K562 (cell line): ENCODE results near the gene PFN3. TPM values are rescaled to one million over a fixed set of nuclear protein-coding genes. Genes with fewer than 3 reads are reported as not detected.

Experiments used
- CHD4 ChIP-seq: fragments of 200-600 bp; sonication (generic); IDR thresholded peaks from 3 replicates; pipeline ENCODE4 v1.6.1; 2012; ENCODE audit warnings: low read depth, mild to moderate bottlenecking, mixed read lengths, low read length, inconsistent platforms; ENCODE audit not compliant: insufficient read depth, insufficient replicate concordance, poor library complexity, severe bottlenecking
- HDAC6 ChIP-seq: IDR thresholded peaks from 2 replicates; pipeline ENCODE4 v1.6.1; 2012; ENCODE audit warnings: low read depth, mild to moderate bottlenecking, control low read depth, inconsistent platforms, low read length, moderate library complexity
- KLF16 ChIP-seq: IDR thresholded peaks from 2 replicates; pipeline ENCODE4 v1.6.1; 2016; ENCODE audit warnings: antibody characterized with exemption
- PRDM10 ChIP-seq: fragments of 450-650 bp; IDR thresholded peaks from 2 replicates; pipeline ENCODE4 v1.6.1; 2018; ENCODE audit not compliant: partially characterized antibody
- SIX5 ChIP-seq, 2 experiments: IDR thresholded peaks; 2 replicates each; pipeline ENCODE4 v1.6.1; 2011; ENCODE audit warnings: low read length in 2 of 2, borderline replicate concordance in 1 of 2, low read depth in 1 of 2, mild to moderate bottlenecking in 1 of 2, moderate library complexity in 1 of 2; ENCODE audit not compliant: insufficient read depth in 1 of 2
- WHSC1 ChIP-seq: IDR thresholded peaks from one replicate; pipeline ENCODE4 v1.6.1; 2012; ENCODE audit warnings: low read length, control low read depth, inconsistent platforms
- ZNF282 ChIP-seq: sonication (generic); formaldehyde crosslinking; IDR thresholded peaks from 2 replicates; pipeline ENCODE4 v1.8.1; 2023; ENCODE audit warnings: missing genetic modification reagents
- ZNF639 ChIP-seq, 2 experiments: fragments of 200-800 bp in 1 of 2; sonication (Bioruptor generic) in 1 of 2; sonication (generic) in 1 of 2; formaldehyde crosslinking in 1 of 2; IDR thresholded peaks in 1 of 2; conservative IDR thresholded peaks in 1 of 2; 2 replicates each; pipeline versions ENCODE4 v1.5.0 to v1.6.1; 2016 to 2020; ENCODE audit warnings: missing compliant biosample characterization in 1 of 2, missing genetic modification characterization in 1 of 2, missing genetic modification reagents in 1 of 2
- polyA plus RNA-seq, 8 experiments: library from polyadenylated mRNA; depleted of rRNA in 4 of 8; stranded (reverse) in 5 of 8; unstranded in 3 of 8; fragments of >200 nt; fragmentation: Nextera tagmentation in 2 of 8; fragmentation: Illumina TruSeq in 1 of 8; extraction: Ambion mirVana in 2 of 8; extraction: Trizol in 1 of 8; gene quantifications; 2 replicates each; pipeline versions ENCODE4 v1.2.1 to v1.2.3, GENCODE V29; 2011 to 2014; ENCODE audit warnings: inconsistent platforms in 1 of 8, missing spikeins in 1 of 8
- total RNA-seq, 7 experiments: library from RNA; depleted of rRNA in 6 of 7; stranded (reverse); fragments of >200 nt in 6 of 7; fragmentation: Illumina TruSeq in 2 of 7; extraction: Trizol in 2 of 7; gene quantifications; 2 replicates each; pipeline versions ENCODE4 v1.2.1 to v1.2.3, GENCODE V29; 2011 to 2021; ENCODE audit warnings: low replicate concordance in 1 of 7
- TF ChIP-seq, protein P1 (sequence below): fragments of 450-650 bp; IDR thresholded peaks from 2 replicates; pipeline ENCODE4 v1.7.0; 2016; ENCODE audit warnings: borderline replicate concordance

PFN3 gene
- total and polyA plus RNA-seq, 9 of the 15 experiments (the other 6 are each of a cell fraction or from before 2014, with no cell fraction given) = not detected

GRCh38 chr5:177365845-177366527 lies 34.5 kb downstream of the PFN3 start (continued):
- TF ChIP-seq, protein P1, sequence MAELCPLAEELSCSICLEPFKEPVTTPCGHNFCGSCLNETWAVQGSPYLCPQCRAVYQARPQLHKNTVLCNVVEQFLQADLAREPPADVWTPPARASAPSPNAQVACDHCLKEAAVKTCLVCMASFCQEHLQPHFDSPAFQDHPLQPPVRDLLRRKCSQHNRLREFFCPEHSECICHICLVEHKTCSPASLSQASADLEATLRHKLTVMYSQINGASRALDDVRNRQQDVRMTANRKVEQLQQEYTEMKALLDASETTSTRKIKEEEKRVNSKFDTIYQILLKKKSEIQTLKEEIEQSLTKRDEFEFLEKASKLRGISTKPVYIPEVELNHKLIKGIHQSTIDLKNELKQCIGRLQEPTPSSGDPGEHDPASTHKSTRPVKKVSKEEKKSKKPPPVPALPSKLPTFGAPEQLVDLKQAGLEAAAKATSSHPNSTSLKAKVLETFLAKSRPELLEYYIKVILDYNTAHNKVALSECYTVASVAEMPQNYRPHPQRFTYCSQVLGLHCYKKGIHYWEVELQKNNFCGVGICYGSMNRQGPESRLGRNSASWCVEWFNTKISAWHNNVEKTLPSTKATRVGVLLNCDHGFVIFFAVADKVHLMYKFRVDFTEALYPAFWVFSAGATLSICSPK = 0 out of 2 replicates have a peak, but pooled peaks have one; percentile 64
- no peak for TF ChIP-seq KLF16
- TF ChIP-seq ZNF282 (CRISPR knock-in tag) = 0 out of 2 replicates have a peak, but pooled peaks have one; percentile 24
- TF ChIP-seq PRDM10 = peak; percentile 95
- no peak for TF ChIP-seq CHD4
- TF ChIP-seq WHSC1 = no peak
- TF ChIP-seq ZNF639 (CRISPR knock-in tag; conservative IDR thresholded peaks at IDR 0.05 in 1 of 2, IDR thresholded peaks at IDR 0.05 in 1 of 2) = 0 out of 4 replicates have a peak, but pooled peaks of 1 of the 2 experiments have one; percentile 0
- no peak for TF ChIP-seq SIX5 (IDR thresholded peaks at IDR 0.05; ENCODE audit: borderline replicate concordance in 1 of 2, insufficient read depth in 1 of 2, low read depth in 1 of 2, low read length in 2 of 2)
- TF ChIP-seq HDAC6 = no peak
